GM12872 (cell line): ENCODE measurements around the gene ARMC10.

Source experiments
- TF ChIP-seq, protein P1 (sequence below): IDR thresholded peaks from 3 replicates; pipeline ENCODE4 v1.5.1; 2011; ENCODE audit warnings: low read depth, mild to moderate bottlenecking, low read length, moderate library complexity; ENCODE audit not compliant: insufficient read depth

The ARMC10 gene

GRCh38 chr7:103115771-103116170, 40.8 kb downstream of the ARMC10 start:
- TF ChIP-seq, protein P1, sequence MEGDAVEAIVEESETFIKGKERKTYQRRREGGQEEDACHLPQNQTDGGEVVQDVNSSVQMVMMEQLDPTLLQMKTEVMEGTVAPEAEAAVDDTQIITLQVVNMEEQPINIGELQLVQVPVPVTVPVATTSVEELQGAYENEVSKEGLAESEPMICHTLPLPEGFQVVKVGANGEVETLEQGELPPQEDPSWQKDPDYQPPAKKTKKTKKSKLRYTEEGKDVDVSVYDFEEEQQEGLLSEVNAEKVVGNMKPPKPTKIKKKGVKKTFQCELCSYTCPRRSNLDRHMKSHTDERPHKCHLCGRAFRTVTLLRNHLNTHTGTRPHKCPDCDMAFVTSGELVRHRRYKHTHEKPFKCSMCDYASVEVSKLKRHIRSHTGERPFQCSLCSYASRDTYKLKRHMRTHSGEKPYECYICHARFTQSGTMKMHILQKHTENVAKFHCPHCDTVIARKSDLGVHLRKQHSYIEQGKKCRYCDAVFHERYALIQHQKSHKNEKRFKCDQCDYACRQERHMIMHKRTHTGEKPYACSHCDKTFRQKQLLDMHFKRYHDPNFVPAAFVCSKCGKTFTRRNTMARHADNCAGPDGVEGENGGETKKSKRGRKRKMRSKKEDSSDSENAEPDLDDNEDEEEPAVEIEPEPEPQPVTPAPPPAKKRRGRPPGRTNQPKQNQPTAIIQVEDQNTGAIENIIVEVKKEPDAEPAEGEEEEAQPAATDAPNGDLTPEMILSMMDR, result no peak

DNA sequence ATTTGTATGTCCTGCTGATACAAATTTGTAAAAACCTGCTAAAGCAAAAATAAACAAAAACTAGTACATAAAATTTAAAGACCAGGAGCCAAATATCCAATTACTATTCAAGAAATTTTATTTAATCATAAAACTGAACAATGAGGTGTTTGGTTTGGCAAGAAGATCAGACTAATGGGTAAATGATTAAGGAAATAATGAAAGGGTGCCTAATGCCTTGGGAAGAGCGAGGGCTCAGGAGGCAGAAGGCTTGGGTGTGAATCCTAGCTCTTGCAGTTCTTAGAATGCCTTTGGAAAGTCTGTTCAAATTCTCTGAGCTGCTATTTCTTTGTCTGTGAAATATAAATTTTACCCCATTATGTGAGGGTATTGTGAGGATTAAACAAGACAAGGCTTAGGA, 41.6 kb downstream of the ARMC10 start:
- TF ChIP-seq, protein P1, result no peak

- TF ChIP-seq, protein P1, result no peak
Measured at GRCh38 chr7:103116991-103117390, 42.1 kb downstream of the ARMC10 start.

DNA sequence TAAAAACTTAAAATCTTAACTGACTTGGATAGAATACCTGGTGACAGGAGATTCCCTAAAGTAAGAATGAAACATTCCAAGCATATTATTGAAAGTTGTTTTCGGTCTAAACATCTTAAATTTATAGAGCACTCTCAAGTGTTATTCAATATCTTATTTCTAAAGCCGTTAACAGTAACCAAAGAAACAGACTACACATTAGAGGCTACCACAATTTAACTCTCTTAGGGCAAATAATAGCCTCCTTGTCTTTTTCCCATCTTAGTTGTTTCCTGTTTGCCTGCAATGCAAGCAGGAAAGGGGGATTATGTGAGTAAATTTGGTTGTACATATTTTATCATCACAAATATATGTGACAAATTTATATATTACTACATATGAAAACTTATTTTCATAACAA, 42.5 kb downstream of the ARMC10 start:
- TF ChIP-seq, protein P1, result no peak

GRCh38 chr7:103119791-103120291, 44.9 kb downstream of the ARMC10 start:
- TF ChIP-seq, protein P1, result no peak

GRCh38 chr7:103120362-103120761, 45.4 kb downstream of the ARMC10 start:
- TF ChIP-seq, protein P1, result no peak

DNA sequence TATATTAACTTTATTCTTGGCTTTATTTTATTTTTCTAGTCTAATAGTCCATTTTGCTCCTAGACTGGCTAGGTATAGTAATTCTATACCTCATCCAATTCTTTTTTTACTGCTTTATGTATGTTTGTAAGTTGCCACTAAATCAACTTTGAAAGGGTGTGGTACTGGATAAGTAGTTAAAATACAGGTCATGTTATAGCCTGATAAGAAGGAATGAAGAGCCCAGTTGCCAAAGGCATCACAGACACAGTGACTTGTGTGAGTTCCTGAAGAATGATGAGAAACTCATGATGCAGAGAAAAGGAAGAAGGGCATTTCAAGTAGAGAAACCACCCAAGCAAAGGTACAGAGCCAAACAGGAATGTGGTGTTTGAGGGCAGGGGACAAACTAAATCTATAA, 46.7 kb downstream of the ARMC10 start:
- TF ChIP-seq, protein P1, result no peak
